Stimulated activated naive CD4-positive, alpha-beta T cell treated with Interleukin-2 at 50 U/mL for 16 hours (primary cell): Measurements from ENCODE around the gene SCN2A.
"Not testable (repeated sequence)": the region's sequence is repeated elsewhere in the genome, so short reads cannot be mapped to it uniquely, and the experiment has no call there.

Experiments
- DNase-seq: peaks from one replicate; lab custom pipeline; 2025; lab: John Stamatoyannopoulos, UW

SCN2A gene

GRCh38 chr2:165328272-165328671, 89.1 kb downstream of the SCN2A start:
- no peak for DNase-seq

- not testable (repeated sequence) for DNase-seq
Observed at GRCh38 chr2:165344276-165344675, 105.1 kb downstream of the SCN2A start.

DNA sequence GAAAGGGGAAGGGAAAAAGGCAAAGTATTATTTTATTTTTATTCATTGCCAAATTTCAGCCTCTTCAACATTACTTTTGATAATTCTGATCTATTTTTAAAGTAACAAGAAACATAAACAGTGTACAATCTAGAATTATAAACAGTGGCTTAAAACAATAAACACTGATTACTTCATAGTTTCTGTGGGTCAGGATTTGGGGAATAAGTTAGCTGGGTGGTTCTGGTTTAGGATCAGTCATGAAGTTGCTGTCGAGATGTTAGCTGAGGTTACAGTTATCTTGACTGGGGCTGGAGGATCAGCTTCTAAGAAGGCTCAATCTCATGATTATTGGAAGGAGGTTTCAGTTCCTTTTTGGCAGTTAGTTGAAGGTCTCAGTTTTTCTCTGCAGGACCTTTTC, 109.2 kb downstream of the SCN2A start:
- DNase-seq = no peak

DNA sequence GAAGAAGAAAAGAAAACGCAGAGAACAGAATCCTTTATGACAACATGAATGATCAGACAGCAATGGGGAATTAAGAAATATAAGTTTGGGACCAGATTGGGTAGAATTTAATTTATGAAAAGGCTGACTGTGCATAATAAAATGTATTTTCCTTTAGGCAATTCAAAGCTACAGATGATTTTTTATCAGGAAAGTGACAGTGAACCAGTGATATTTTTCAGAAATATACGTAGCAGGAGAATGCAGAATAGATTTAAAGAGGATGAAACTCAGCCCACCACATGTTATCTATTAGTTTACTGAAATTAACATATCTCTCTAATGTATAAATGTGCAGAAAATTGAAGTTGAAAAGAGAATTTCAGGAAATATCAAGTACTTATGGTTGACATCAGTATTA, 110.0 kb downstream of the SCN2A start:
- no peak for DNase-seq

DNA sequence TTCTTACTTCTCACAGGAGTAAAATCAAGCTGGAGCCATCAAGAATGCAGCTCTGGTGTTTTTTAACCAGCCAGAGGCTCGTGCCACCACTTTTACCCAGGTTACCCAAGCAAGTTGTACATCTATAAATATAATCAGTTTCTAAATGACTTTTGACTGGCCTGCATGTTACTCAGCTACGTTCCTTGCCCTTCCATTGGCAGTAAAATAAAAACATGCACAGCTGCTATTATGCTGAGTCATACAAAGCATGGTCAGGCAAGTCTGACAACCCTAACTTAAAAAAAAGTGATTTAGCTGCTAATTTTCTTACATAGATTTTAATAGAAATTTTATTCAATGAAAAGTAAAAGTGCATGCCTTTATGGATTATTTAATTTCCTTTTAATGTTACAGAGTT, 118.5 kb downstream of the SCN2A start:
- DNase-seq = no peak

DNA sequence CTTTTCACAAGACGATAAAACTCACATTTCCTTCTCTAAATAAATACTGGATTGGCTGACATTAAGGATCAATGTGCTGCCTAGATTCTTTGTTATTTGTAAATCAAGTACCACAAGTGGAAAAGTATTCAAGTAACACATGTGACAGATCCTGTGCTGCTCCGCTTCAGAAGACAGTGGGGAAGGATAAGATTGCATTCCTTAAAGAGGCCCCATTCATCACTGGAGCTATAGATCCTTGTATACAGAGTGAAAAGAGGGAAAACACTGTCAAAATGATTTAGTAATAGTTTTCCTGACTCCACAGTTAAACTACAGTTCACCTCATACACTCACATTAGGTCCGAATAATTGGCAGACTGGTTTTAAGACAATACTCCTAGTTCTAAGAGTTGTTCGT, 122.3 kb downstream of the SCN2A start:
- DNase-seq = no peak

DNA sequence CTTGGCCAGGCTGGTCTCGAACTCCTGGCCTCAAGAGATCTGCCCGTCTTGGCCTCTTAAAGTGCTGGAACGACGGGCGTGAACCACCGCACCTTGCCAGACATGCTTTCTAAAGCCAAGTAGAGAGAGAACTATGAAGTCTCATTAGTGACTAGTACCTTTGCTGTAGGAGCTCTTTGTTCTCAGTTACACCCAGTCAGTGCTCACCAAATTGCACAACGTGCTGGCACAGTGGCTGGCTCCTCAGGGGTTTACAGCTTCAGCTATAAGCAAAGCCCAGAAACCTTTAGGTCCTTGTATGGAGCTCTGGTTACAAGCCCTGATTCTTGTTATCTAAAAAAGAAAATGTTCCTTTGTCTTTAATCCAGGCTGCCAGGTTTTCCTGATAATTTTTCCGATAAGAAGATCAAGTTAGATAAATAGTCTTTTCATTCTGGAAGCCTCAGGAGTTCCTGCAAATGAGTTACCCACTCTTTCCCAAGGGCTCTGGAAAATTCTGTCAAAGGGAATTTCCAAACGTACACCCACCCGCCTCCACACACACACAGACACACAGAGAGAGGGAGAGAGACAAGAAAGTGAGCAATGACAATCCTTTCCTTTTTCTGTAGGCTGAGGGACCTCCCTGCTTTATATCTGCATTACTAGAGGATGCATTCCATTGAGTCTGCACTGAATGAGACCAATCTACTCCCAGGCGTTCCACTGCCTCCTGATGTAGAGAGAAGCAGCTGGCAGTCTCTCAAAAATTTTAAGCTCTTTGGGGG, 130.1 kb downstream of the SCN2A start:
- DNase-seq = no peak

DNA sequence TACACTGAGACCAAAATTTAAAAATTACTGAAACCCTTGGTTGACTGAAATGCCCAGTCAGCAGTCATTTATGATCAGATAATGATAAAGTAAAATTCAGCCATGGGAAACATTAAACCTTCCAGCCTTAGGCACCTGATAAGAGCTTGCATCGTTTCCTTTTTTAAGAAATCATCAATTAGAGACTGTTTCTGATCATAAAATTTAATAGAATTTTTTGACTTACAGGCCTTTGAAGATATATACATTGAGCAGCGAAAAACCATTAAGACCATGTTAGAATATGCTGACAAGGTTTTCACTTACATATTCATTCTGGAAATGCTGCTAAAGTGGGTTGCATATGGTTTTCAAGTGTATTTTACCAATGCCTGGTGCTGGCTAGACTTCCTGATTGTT, 130.7 kb downstream of the SCN2A start:
- no peak for DNase-seq

DNA sequence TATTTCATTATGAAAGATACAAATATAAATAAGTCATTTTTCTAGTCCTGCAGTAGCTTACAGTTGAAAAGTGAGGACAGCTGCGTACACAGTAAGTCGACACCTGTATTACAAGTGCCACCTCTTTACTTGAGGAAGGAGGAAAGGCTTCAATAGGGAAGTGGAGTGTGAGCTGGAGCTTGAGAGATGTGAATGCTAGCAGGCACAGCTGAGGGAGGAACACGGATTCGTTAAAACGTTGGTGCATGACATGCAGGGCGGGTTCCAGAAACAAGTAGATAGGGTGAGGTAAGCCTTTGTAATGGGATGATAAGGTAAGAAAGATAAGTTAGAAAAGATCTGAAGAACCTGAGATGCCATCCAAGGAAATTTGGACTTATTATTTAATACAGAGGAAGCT, 132.1 kb downstream of the SCN2A start:
- no peak for DNase-seq

DNA sequence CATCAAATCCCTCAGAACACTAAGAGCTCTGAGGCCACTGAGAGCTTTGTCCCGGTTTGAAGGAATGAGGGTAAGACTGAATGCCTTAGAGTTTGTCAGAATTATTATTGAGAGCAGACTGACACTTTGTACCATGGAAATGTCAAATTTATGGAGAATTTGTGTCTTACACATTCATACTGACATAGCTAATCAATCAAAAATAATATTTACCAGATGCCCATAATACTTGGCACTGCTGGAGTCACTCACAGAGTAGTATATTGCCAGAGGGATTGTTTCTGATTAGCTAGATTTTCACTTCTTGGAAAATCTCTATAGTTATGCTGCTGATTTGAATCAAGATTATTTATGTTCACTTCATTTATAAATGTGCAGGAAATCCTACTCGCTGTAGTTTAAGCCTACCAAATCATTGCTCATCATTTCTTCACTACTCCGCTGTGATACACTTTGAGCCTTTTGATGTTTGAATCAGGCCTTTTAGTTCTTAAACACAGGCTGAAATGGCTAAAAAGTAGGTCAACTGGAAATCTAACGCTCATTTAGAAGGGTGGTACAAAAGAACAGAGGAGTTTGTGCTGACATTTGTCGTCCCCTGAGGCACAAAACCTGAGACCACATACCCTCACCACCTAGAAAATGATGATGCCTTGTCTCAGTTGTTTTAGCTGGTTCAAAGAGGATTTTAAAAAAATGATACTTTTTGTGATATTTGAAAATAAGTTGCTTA, 134.2 kb downstream of the SCN2A start:
- no peak for DNase-seq

DNA sequence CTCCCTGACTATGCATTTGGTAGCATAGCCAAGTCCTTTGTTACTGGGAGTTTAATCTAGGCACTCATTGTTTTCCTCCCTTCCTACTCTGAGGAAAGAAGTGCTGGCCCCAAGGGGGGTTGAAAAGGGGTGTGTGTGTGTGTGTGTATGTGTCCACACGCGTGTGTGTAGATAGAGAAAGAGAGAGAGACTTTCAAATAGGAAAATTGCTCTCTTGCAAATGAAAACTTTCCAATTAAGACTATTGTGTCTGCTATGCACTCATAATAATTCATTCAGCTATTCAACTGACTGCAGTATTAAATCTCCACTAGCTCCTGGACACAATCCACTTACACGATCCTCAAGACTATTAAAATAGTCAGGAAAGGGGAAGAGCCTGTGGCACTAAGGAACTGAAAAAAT, 137.4 kb downstream of the SCN2A start:
- DNase-seq = no peak

GRCh38 chr2:165382362-165382761, 143.1 kb downstream of the SCN2A start:
- DNase-seq = no peak

GRCh38 chr2:165390875-165391274, 151.7 kb downstream of the SCN2A start:
- DNase-seq = no peak

DNA sequence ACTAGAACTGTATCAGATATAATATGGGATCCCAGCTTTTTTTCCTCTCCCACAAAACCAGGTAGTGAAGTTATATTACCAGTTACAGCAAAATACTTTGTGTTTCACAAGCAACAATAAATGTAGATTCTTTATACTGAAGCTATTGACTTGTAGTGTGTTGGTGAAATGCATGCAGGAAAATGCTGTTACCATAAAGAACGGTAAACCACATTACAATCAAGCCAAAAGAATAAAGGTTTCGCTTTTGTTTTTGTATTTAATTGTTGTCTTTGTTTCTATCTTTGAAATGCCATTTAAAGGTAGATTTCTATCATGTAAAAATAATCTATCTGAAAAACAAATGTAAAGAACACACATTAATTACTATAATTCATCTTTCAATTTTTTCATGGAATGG, 152.6 kb downstream of the SCN2A start:
- DNase-seq = no peak

DNA sequence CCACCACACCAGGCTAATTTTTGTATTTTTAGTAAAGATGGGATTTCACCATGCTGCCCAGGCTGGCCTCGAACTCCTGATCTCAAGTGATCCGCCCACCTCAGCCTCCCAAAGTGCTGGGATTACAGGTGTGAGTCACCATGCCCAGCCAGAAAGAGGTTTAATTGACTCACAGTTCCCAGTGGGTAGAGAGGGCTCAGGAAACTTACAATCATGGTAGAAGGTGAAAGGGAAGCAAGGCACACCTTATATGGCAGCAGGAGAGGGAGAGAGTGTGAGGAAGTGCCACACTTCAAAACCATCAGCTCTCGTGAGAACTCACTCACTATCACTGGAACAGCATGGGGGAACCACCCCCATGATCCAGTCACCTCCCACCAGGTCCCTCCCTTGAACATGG, 159.4 kb downstream of the SCN2A start:
- not testable (repeated sequence) for DNase-seq

DNA sequence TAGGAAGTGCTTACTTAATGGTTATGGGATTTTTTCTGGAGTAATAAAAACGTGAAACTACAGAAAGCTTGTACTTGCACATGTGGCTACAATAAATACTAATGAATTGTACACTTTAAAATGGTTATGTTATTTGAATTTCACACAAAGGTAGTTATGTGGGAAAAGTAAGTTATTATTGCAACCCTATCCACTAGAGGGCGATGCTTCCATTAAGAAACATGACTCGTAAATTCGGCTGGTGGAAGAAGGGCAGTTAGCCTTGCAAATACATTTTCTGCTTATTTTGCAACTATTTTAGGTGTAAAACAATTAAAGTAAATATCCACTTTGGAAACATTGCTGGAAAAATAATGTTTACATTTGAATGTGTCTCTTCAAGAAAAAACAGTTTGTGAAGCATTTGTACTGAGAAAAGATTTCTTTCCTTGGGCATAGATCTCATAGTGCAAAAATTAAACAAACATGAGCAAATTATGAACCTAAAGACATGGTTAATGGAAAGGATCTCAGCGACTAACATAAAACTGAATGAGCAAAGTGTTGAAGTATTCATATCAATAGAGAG, 162.2 kb downstream of the SCN2A start:
- no peak for DNase-seq

DNA sequence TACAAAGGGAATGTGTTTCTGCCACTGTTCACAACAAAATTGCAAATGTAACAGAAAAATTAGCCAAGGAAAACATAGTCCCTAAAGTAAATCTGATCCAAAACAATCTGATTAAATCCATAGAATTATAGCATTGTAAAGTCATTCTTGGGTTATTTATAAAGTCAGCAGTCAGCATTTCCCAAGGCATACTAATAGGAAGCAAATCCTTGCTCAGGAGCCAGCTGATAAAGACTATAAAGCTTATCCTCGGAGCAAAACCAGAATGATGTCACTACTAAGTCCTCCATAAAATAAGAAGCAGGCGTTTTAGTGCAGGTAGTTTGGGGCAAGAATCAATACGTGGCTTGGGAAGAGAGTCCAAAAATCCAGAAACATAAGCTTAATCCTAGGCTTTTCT, 162.9 kb downstream of the SCN2A start:
- no peak for DNase-seq

DNA sequence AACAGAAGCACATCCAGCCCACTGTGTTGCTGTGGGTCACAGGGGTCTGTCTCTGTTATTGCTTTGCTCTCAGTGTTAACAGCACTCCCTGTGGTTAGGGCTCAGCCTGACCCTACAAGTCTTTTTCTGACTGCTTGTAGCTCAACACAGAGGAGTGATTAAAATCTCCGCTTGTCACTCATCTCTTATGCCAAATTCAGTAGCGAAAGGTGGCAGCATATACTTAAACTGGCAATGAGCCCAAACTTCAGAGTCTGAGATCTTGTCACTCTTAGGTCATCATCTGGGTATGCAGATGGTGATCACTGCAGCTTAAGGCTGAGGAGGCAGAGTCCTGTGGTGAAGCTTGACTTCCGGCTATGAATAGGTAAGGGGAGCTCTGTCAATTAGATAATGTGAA, 167.0 kb downstream of the SCN2A start:
- no peak for DNase-seq

GRCh38 chr2:165407466-165407865, 168.3 kb downstream of the SCN2A start:
- no peak for DNase-seq

- DNase-seq = no peak
Observed at GRCh38 chr2:165408186-165408585, 169.0 kb downstream of the SCN2A start.

DNA sequence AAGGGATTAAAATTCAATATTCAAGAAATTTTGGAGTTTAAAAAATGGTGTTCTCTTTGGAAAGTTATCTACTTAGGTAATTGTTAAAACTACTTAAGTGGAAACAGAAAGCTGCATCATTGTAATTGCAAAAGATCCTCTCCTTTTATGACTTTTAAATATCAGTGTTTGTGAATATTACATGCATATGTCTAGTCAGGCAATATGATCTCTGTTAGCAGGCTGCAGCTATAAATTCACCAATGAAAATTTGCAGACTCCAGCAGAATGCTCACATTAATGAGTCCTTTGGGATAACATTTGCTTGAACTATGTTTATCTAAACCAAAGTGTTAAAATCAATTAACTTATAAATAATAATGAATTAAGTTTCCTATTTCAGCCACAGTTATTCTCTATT, 171.1 kb downstream of the SCN2A start:
- no peak for DNase-seq

DNA sequence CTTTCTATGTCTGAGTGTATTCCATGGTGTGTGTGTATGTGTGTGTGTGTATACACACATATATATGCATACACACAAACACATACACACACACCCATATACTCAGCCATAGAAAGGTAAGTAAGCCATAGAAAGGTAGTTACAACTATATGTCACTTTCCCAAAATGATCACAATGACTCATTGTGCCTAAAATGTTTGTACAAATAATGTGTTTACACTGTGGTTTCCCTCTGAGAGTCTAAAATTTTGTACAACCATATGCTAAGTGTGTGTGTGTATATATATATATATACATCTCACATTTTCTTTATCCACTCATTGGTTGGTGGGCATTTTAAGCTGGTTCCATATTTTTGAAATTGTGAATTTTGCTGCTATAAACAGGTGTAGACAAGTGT, 175.0 kb downstream of the SCN2A start:
- no peak for DNase-seq

GRCh38 chr2:165417009-165417408, 177.8 kb downstream of the SCN2A start:
- DNase-seq = no peak
